ENCODE measurements around the gene CNTN1. TPM values are rescaled to one million over a fixed set of nuclear protein-coding genes. Genes with fewer than 3 reads are reported as not detected.

The CNTN1 gene
- total RNA-seq, 4 donors from 2014 or later, result 0.40 to 3.9 (median 0.68) TPM

- TF ChIP-seq CTCF (IDR thresholded peaks at IDR 0.05) (no peak), POLR2A (IDR thresholded peaks at IDR 0.05) (no peak)
- no peaks in the 10 kb centered on the region for H3K36me3 ChIP-seq
- no peak for DNase-seq
Observed at GRCh38 chr12:41039461-41039860, 347.2 kb downstream of the CNTN1 start.

GRCh38 chr12:41045509-41045908, 353.3 kb downstream of the CNTN1 start:
- H3K4me1 ChIP-seq, result no peaks in the 10 kb centered on the region
- TF ChIP-seq POLR2A (IDR thresholded peaks at IDR 0.05) (no peak), CTCF (IDR thresholded peaks at IDR 0.05) (no peak)
- no peak for DNase-seq
- no peak overlapping the region for H3K4me3 ChIP-seq
- no peak overlapping the region for H3K27ac ChIP-seq
- no peaks in the 10 kb centered on the region for H3K9me3 ChIP-seq
- H3K27me3 ChIP-seq, result no peaks in the 10 kb centered on the region
- H3K36me3 ChIP-seq, result no peaks in the 10 kb centered on the region

More at GRCh38 chr12:41039461-41039860, 347.2 kb downstream of the CNTN1 start:
- Histone ChIP-seq H3K4me1 (no peaks in the 10 kb centered on the region), H3K9me3 (no peaks in the 10 kb centered on the region), H3K27ac (no peak overlapping the region), H3K27me3 (no peaks in the 10 kb centered on the region), H3K4me3 (no peak overlapping the region)

- Histone ChIP-seq H3K9me3 (no peaks in the 10 kb centered on the region), H3K36me3 (no peaks in the 10 kb centered on the region), H3K4me1 (no peaks in the 10 kb centered on the region), H3K4me3 (no peak overlapping the region), H3K27ac (no peak overlapping the region), H3K27me3 (no peaks in the 10 kb centered on the region)
- TF ChIP-seq CTCF (IDR thresholded peaks at IDR 0.05), result no peak
- TF ChIP-seq POLR2A (IDR thresholded peaks at IDR 0.05), result no peak
- no peak for DNase-seq
Observed at GRCh38 chr12:41049033-41049432, 356.8 kb downstream of the CNTN1 start.

- Histone ChIP-seq H3K27me3 (no peaks in the 10 kb centered on the region), H3K4me3 (no peak overlapping the region), H3K27ac (no peak overlapping the region), H3K9me3 (no peaks in the 10 kb centered on the region), H3K36me3 (no peaks in the 10 kb centered on the region), H3K4me1 (no peaks in the 10 kb centered on the region)
- no peak for TF ChIP-seq POLR2A (IDR thresholded peaks at IDR 0.05)
- no peak for TF ChIP-seq CTCF (IDR thresholded peaks at IDR 0.05)
- DNase-seq, result no peak
Observed at GRCh38 chr12:41051954-41052353, 359.7 kb downstream of the CNTN1 start.

GRCh38 chr12:41052441-41052840, 360.2 kb downstream of the CNTN1 start:
- Histone ChIP-seq H3K4me3 (no peak overlapping the region), H3K9me3 (no peaks in the 10 kb centered on the region), H3K36me3 (no peaks in the 10 kb centered on the region), H3K27me3 (no peaks in the 10 kb centered on the region), H3K27ac (no peak overlapping the region), H3K4me1 (no peaks in the 10 kb centered on the region)
- no peak for DNase-seq
- TF ChIP-seq POLR2A (IDR thresholded peaks at IDR 0.05), result no peak
- no peak for TF ChIP-seq CTCF (IDR thresholded peaks at IDR 0.05)

GRCh38 chr12:41053046-41053445, 360.8 kb downstream of the CNTN1 start:
- no peak for TF ChIP-seq POLR2A (IDR thresholded peaks at IDR 0.05)
- TF ChIP-seq CTCF (IDR thresholded peaks at IDR 0.05), result no peak
- Histone ChIP-seq H3K9me3 (no peaks in the 10 kb centered on the region), H3K27me3 (no peaks in the 10 kb centered on the region)

More at GRCh38 chr12:41053046-41053445, 360.8 kb downstream of the CNTN1 start:
- Histone ChIP-seq H3K4me1 (no peaks in the 10 kb centered on the region), H3K27ac (no peak overlapping the region), H3K4me3 (no peak overlapping the region), H3K36me3 (no peaks in the 10 kb centered on the region)
- DNase-seq, result no peak

All from Peyer's patch (tissue), 4 donors.